ENCODE measurements around the gene PARP1. TPM values are rescaled to one million over a fixed set of nuclear protein-coding genes. Genes with fewer than 3 reads are reported as not detected.

The PARP1 gene
- polyA plus RNA-seq, 1 experiment = 111 TPM

GRCh38 chr1:226404063-226404903 is 3.6 kb downstream of the PARP1 start:
- POLR2A ChIA-PET = interaction anchor here (0.5 kb wide), 1 partner anchor 980 kb away, joined by 4 read pairs; no protein-coding TSS in a partner anchor
- H3K4me3 ChIP-seq (ENCODE audit: low read depth, low read length) = 0 out of 2 replicates have a peak overlapping the region, but pooled peaks have one; percentile 2
- DNase-seq (ENCODE audit: low read depth, low spot score) = no peak
- no peaks in the 10 kb centered on the region for H3K27me3 ChIP-seq (ENCODE audit: control insufficient read depth, insufficient read depth, low read length)
- H3K9me3 ChIP-seq (ENCODE audit: control insufficient read depth, insufficient read depth, low read length) = no peaks in the 10 kb centered on the region; the same call in 1 of the 2 replicates
- H3K27ac ChIP-seq (ENCODE audit: low read depth, low read length) = peak overlapping the region; percentile 39
- CTCF ChIA-PET = interaction anchor here (0.9 to 1.0 kb wide), 2 partner anchors 14 to 20 kb away, joined by 3 to 4 read pairs; no protein-coding TSS in a partner anchor
- no peak for TF ChIP-seq CTCF (IDR thresholded peaks at IDR 0.05; ENCODE audit: low read depth, low read length)

DNA sequence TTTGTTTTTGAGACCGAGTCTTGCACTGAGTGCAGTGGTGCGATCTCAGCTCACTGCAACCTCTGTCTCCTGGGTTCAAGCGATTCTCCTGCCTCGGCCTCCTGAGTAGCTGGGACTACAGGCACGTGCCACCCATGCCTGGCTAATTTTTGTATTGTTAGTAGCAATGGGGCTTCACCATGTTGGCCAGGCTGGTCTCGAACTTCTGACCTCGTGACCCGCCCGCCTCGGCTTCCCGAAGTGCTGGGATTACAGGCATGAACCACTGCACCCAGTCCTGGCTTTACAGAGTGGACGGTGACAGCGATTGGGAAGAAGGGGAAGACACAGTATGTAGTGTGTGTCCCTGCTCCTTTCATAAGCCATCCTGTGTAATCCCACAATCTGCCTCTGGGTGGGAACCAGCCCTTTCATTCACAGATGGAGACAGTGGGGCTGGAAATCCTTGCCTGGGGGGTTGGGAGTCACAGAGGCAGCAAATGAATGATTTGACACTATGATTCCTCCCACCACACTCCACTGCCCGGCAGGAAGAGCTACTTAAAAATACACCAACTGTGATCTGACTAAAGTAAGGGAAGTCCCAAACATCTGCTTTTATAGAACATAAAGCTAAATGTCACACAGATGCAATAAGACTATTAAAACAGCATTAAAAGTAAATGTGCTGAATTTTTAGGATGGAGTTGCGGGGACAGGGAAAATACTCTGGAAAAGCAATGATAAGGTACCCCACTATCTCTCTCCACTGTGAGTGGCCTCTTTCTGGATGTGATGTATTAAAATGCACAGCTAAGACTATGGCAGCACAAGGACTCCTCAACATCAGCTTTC is 4.5 kb downstream of the PARP1 start:
- Histone ChIP-seq H3K27ac (ENCODE audit: low read depth, low read length) (no peak overlapping the region), H3K9me3 (ENCODE audit: control insufficient read depth, insufficient read depth, low read length) (no peaks in the 10 kb centered on the region; the same call in 1 of the 2 replicates), H3K4me3 (ENCODE audit: low read depth, low read length) (no peak overlapping the region), H3K27me3 (ENCODE audit: control insufficient read depth, insufficient read depth, low read length) (no peaks in the 10 kb centered on the region)
- POLR2A ChIA-PET = interaction anchor here (0.5 kb wide), 1 partner anchor 979 kb away, joined by 4 read pairs; no protein-coding TSS in a partner anchor
- no peak for DNase-seq (ENCODE audit: low read depth, low spot score)
- TF ChIP-seq CTCF (IDR thresholded peaks at IDR 0.05; ENCODE audit: low read depth, low read length) = peak; percentile 38
- CTCF ChIA-PET = interaction anchor here (0.9 to 1.0 kb wide), 2 partner anchors 13 to 20 kb away, joined by 3 to 4 read pairs; no protein-coding TSS in a partner anchor

GRCh38 chr1:226402739-226403165 is 5.1 kb downstream of the PARP1 start:
- ChIA-PET POLR2A (no interaction called here), CTCF (no interaction called here)
- DNase-seq (ENCODE audit: low read depth, low spot score) = no peak

DNA sequence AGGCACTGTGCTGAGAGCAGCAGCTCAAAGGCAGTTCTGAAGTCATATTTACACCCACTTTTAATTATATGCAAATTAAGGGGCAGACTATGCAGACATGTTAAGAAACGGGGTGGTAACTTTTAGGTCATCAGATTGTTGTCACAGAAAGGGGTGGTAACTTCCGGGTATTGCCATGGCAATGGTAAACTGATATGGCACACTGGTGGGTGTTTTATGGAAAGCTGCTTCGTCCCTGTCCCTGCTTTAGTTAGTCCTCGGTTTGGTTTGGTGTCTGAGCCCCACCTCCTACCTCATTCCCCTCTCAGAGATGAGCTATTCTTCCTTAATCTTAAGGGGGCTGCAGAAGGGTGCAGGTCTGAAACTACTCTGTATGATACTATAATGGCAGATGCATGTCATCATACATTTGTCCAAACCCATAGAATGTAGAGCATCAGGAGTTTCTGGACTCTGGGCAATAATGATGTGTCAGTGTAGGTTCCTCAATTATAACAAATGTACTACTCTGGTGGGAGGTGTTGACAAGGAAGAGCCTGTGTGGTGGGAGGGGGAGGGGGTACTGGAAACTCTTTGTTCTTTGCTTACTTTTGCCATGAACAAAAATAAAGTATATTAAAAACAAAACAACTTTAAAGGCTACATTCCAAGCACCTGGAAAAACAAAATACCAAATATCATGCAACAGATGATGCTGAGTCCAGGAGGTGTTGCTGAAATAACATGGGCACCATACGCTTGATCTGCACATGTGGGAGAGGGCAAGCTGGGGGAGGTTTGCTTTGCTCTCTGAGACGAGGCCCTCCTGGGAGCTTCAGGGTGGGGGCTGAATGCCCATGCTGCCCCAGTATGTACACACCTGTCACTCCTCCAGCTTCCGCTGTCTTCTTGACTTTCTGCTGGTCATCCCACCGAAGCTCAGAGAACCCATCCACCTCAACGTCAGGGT is 6.3 kb downstream of the PARP1 start:
- CTCF ChIA-PET = interaction anchor here (1.1 kb wide), 1 partner anchor 12 kb away, joined by 3 read pairs; no protein-coding TSS in a partner anchor
- H3K27ac ChIP-seq (ENCODE audit: low read depth, low read length) = no peak overlapping the region
- no peak for DNase-seq (ENCODE audit: low read depth, low spot score)
- POLR2A ChIA-PET = no interaction called here
- TF ChIP-seq CTCF (IDR thresholded peaks at IDR 0.05; ENCODE audit: low read depth, low read length) = no peak
- H3K9me3 ChIP-seq (ENCODE audit: control insufficient read depth, insufficient read depth, low read length) = no peaks in the 10 kb centered on the region
- no peak overlapping the region for H3K4me3 ChIP-seq (ENCODE audit: low read depth, low read length)
- no peaks in the 10 kb centered on the region for H3K27me3 ChIP-seq (ENCODE audit: control insufficient read depth, insufficient read depth, low read length)

More at GRCh38 chr1:226402739-226403165, 5.1 kb downstream of the PARP1 start:
- no peaks in the 10 kb centered on the region for H3K27me3 ChIP-seq (ENCODE audit: control insufficient read depth, insufficient read depth, low read length)
- no peaks in the 10 kb centered on the region for H3K9me3 ChIP-seq (ENCODE audit: control insufficient read depth, insufficient read depth, low read length)
- no peak overlapping the region for H3K27ac ChIP-seq (ENCODE audit: low read depth, low read length)
- no peak for TF ChIP-seq CTCF (IDR thresholded peaks at IDR 0.05; ENCODE audit: low read depth, low read length)
- no peak overlapping the region for H3K4me3 ChIP-seq (ENCODE audit: low read depth, low read length)
